Tibial nerve (tissue), 4 donors: ENCODE measurements around the gene CARM1.

ENCODE experiments used
- CTCF ChIP-seq, 5 experiments: fragments of 200-600 bp in 3 of 5; fragments of 450-650 bp in 2 of 5; sonication (generic) in 3 of 5; IDR thresholded peaks; one replicate each; pipeline ENCODE4 v1.5.1; 2016 to 2019; ENCODE audit warnings: antibody characterized with exemption in 5 of 5, mild to moderate bottlenecking in 3 of 5, moderate library complexity in 2 of 5
- EP300 ChIP-seq, 2 donors: sonication (generic); formaldehyde crosslinking; IDR thresholded peaks; one replicate each; pipeline ENCODE4 v1.6.1; 2017; ENCODE audit warnings: antibody characterized with exemption in 2 of 2, mild to moderate bottlenecking in 1 of 2
- POLR2A ChIP-seq, 2 donors: fragments of 450-650 bp; IDR thresholded peaks; one replicate each; pipeline ENCODE4 v1.6.1; 2017; ENCODE audit warnings: antibody characterized with exemption in 2 of 2, mild to moderate bottlenecking in 2 of 2, moderate library complexity in 2 of 2

- TF ChIP-seq CTCF (IDR thresholded peaks at IDR 0.05), result no peak
- no peak for TF ChIP-seq POLR2A (IDR thresholded peaks at IDR 0.05)
- TF ChIP-seq EP300 (IDR thresholded peaks at IDR 0.05), result no peak
Observed at GRCh38 chr19:10927730-10928562, 56.6 kb downstream of the CARM1 start.
